ENCODE results near the gene PPP1R1B.

PPP1R1B gene

GRCh38 chr17:39615434-39615833, 11.3 kb upstream of the PPP1R1B start:
- H2AK5ac ChIP-seq (ENCODE audit: low read length, severe bottlenecking) = no peak overlapping the region
- no peak overlapping the region for H3K4me2 ChIP-seq (ENCODE audit: low read length, poor library complexity, severe bottlenecking)
- H2BK15ac ChIP-seq (ENCODE audit: low read depth, poor library complexity, severe bottlenecking) = no peak overlapping the region

GRCh38 chr17:39617100-39617445, 9.7 kb upstream of the PPP1R1B start:
- Histone ChIP-seq H2BK5ac (ENCODE audit: low read depth, low read length, poor library complexity, severe bottlenecking) (no peak overlapping the region), H2AK5ac (ENCODE audit: low read length, severe bottlenecking) (no peak overlapping the region), H3K27me3 (ENCODE audit: control insufficient read depth in 1 of 2, insufficient read depth in 1 of 2, low read length in 2 of 2) (peaks cover 64 to 76% of the 10 kb centered on the region in 2 experiments), H4K8ac (ENCODE audit: low read length) (no peak overlapping the region), H3K14ac (ENCODE audit: low read length in 2 of 2) (no peak overlapping the region), H3K79me1 (replicated peaks; ENCODE audit: low read length, poor library complexity, severe bottlenecking) (no peaks in the 10 kb centered on the region), H3K18ac (ENCODE audit: low read depth in 1 of 2, low read length in 2 of 2) (no peak overlapping the region), H2AFZ (ENCODE audit: low read depth, low read length) (no peak overlapping the region), H3K36me3 (ENCODE audit: control insufficient read depth in 1 of 2, insufficient read depth in 2 of 2, low read depth in 1 of 2, low read length in 2 of 2) (no peaks in the 10 kb centered on the region), H3K9me3 (ENCODE audit: control insufficient read depth, low read length) (no peaks in the 10 kb centered on the region), H2BK15ac (ENCODE audit: low read depth, poor library complexity, severe bottlenecking) (no peak overlapping the region), H3K4ac (ENCODE audit: low read depth in 1 of 2, low read length in 2 of 2) (no peak overlapping the region), H3K4me2 (ENCODE audit: low read length, poor library complexity, severe bottlenecking) (no peak overlapping the region), H4K91ac (ENCODE audit: low read length) (no peak overlapping the region), H2BK120ac (ENCODE audit: low read depth, low read length) (no peak overlapping the region), H3K23ac (ENCODE audit: low read length in 2 of 2) (no peak overlapping the region), H3K27ac (ENCODE audit: low read length, poor library complexity, severe bottlenecking) (no peak overlapping the region), H3K4me3 (ENCODE audit: insufficient read depth in 1 of 2, low read depth in 1 of 2, low read length in 2 of 2) (no peak overlapping the region), H3K4me1 (ENCODE audit: control insufficient read depth, insufficient read depth, low read depth, low read length) (peaks cover 13% of the 10 kb centered on the region), H3K9ac (ENCODE audit: low read length) (no peak overlapping the region), H2BK12ac (ENCODE audit: low read length in 2 of 2) (no peak overlapping the region)
- WGBS = 76% methylated on average over 3 of the region's 3 CpGs
- DNase-seq = no peak

More at GRCh38 chr17:39615434-39615833, 11.3 kb upstream of the PPP1R1B start:
- Histone ChIP-seq H3K27me3 (ENCODE audit: control insufficient read depth in 1 of 2, insufficient read depth in 1 of 2, low read length in 2 of 2) (peaks cover 69 to 76% of the 10 kb centered on the region in 2 experiments), H3K4me3 (ENCODE audit: insufficient read depth in 1 of 2, low read depth in 1 of 2, low read length in 2 of 2) (no peak overlapping the region), H3K9ac (ENCODE audit: low read length) (no peak overlapping the region), H4K91ac (ENCODE audit: low read length) (no peak overlapping the region), H2BK5ac (ENCODE audit: low read depth, low read length, poor library complexity, severe bottlenecking) (no peak overlapping the region), H3K14ac (ENCODE audit: low read length in 2 of 2) (no peak overlapping the region), H4K8ac (ENCODE audit: low read length) (no peak overlapping the region), H3K9me3 (ENCODE audit: control insufficient read depth, low read length) (no peaks in the 10 kb centered on the region), H2AFZ (ENCODE audit: low read depth, low read length) (no peak overlapping the region), H2BK120ac (ENCODE audit: low read depth, low read length) (no peak overlapping the region), H3K4me1 (ENCODE audit: control insufficient read depth, insufficient read depth, low read depth, low read length) (peaks cover 7% of the 10 kb centered on the region), H3K79me1 (replicated peaks; ENCODE audit: low read length, poor library complexity, severe bottlenecking) (no peaks in the 10 kb centered on the region), H3K23ac (ENCODE audit: low read length in 2 of 2) (no peak overlapping the region), H3K36me3 (ENCODE audit: control insufficient read depth in 1 of 2, insufficient read depth in 2 of 2, low read depth in 1 of 2, low read length in 2 of 2) (no peaks in the 10 kb centered on the region), H3K27ac (ENCODE audit: low read length, poor library complexity, severe bottlenecking) (no peak overlapping the region), H3K4ac (ENCODE audit: low read depth in 1 of 2, low read length in 2 of 2) (no peak overlapping the region), H2BK12ac (ENCODE audit: low read length in 2 of 2) (no peak overlapping the region), H3K18ac (ENCODE audit: low read depth in 1 of 2, low read length in 2 of 2) (no peak overlapping the region)
- 59% methylated on average over 6 of the region's 6 CpGs for WGBS
- DNase-seq = no peak

- peak overlapping the region; percentile 62 for H4K8ac ChIP-seq (ENCODE audit: low read length)
- peak overlapping the region; percentile 75 for H3K9ac ChIP-seq (ENCODE audit: low read length)
- H2BK12ac ChIP-seq (ENCODE audit: low read length in 2 of 2) = peak overlapping the region in 1 of 2 experiments; percentile 34
- H4K91ac ChIP-seq (ENCODE audit: low read length) = no peak overlapping the region
- peak overlapping the region; percentile 93 for H2BK15ac ChIP-seq (ENCODE audit: low read depth, poor library complexity, severe bottlenecking)
- H3K79me1 ChIP-seq (replicated peaks; ENCODE audit: low read length, poor library complexity, severe bottlenecking) = no peaks in the 10 kb centered on the region
- H2AFZ ChIP-seq (ENCODE audit: low read depth, low read length) = no peak overlapping the region
- under 1% methylated on average over 61 of the region's 79 CpGs for WGBS
- peaks cover 15% of the 10 kb centered on the region for H3K4me1 ChIP-seq (ENCODE audit: control insufficient read depth, insufficient read depth, low read depth, low read length)
- H3K27me3 ChIP-seq (ENCODE audit: control insufficient read depth in 1 of 2, insufficient read depth in 1 of 2, low read length in 2 of 2) = peaks cover 58 to 73% of the 10 kb centered on the region in 2 experiments
- no peak overlapping the region for H3K14ac ChIP-seq (ENCODE audit: low read length in 2 of 2)
- no peak overlapping the region for H3K23ac ChIP-seq (ENCODE audit: low read length in 2 of 2)
- no peak overlapping the region for H3K27ac ChIP-seq (ENCODE audit: low read length, poor library complexity, severe bottlenecking)
- no peak overlapping the region for H2BK5ac ChIP-seq (ENCODE audit: low read depth, low read length, poor library complexity, severe bottlenecking)
- no peaks in the 10 kb centered on the region for H3K36me3 ChIP-seq (ENCODE audit: control insufficient read depth in 1 of 2, insufficient read depth in 2 of 2, low read depth in 1 of 2, low read length in 2 of 2)
- H3K4me2 ChIP-seq (ENCODE audit: low read length, poor library complexity, severe bottlenecking) = peak overlapping the region; percentile 92
- no peaks in the 10 kb centered on the region for H3K9me3 ChIP-seq (ENCODE audit: control insufficient read depth, low read length)
- peak overlapping the region in 1 of 2 experiments; percentile 68 for H3K18ac ChIP-seq (ENCODE audit: low read depth in 1 of 2, low read length in 2 of 2)
- DNase-seq = no peak
- H3K4me3 ChIP-seq (ENCODE audit: insufficient read depth in 1 of 2, low read depth in 1 of 2, low read length in 2 of 2) = peak overlapping the region; percentile 62 to 81
- H2BK120ac ChIP-seq (ENCODE audit: low read depth, low read length) = peak overlapping the region; percentile 78
- no peak overlapping the region for H2AK5ac ChIP-seq (ENCODE audit: low read length, severe bottlenecking)
- H3K4ac ChIP-seq (ENCODE audit: low read depth in 1 of 2, low read length in 2 of 2) = peak overlapping the region in 1 of 2 experiments; percentile 13
Observed at GRCh38 chr17:39617446-39618245, 9.1 kb upstream of the PPP1R1B start.

- Histone ChIP-seq H2BK5ac (ENCODE audit: low read depth, low read length, poor library complexity, severe bottlenecking) (no peak overlapping the region), H4K8ac (ENCODE audit: low read length) (peak overlapping the region; percentile 29), H3K27ac (ENCODE audit: low read length, poor library complexity, severe bottlenecking) (no peak overlapping the region), H3K4me1 (ENCODE audit: control insufficient read depth, insufficient read depth, low read depth, low read length) (peaks cover 15% of the 10 kb centered on the region), H2BK120ac (ENCODE audit: low read depth, low read length) (peak overlapping the region; percentile 78), H3K18ac (ENCODE audit: low read depth in 1 of 2, low read length in 2 of 2) (peak overlapping the region in 1 of 2 experiments; percentile 68), H2BK12ac (ENCODE audit: low read length in 2 of 2) (peak overlapping the region; percentile 7 to 34), H2AFZ (ENCODE audit: low read depth, low read length) (no peak overlapping the region), H3K4me2 (ENCODE audit: low read length, poor library complexity, severe bottlenecking) (peak overlapping the region; percentile 92), H3K79me1 (replicated peaks; ENCODE audit: low read length, poor library complexity, severe bottlenecking) (no peaks in the 10 kb centered on the region), H3K36me3 (ENCODE audit: control insufficient read depth in 1 of 2, insufficient read depth in 2 of 2, low read depth in 1 of 2, low read length in 2 of 2) (no peaks in the 10 kb centered on the region), H2BK15ac (ENCODE audit: low read depth, poor library complexity, severe bottlenecking) (peak overlapping the region; percentile 71), H3K27me3 (ENCODE audit: control insufficient read depth in 1 of 2, insufficient read depth in 1 of 2, low read length in 2 of 2) (peaks cover 51 to 66% of the 10 kb centered on the region in 2 experiments), H3K4me3 (ENCODE audit: insufficient read depth in 1 of 2, low read depth in 1 of 2, low read length in 2 of 2) (peak overlapping the region; percentile 62 to 81), H4K91ac (ENCODE audit: low read length) (no peak overlapping the region), H3K9me3 (ENCODE audit: control insufficient read depth, low read length) (no peaks in the 10 kb centered on the region), H3K23ac (ENCODE audit: low read length in 2 of 2) (no peak overlapping the region), H3K9ac (ENCODE audit: low read length) (peak overlapping the region; percentile 75), H3K14ac (ENCODE audit: low read length in 2 of 2) (no peak overlapping the region), H2AK5ac (ENCODE audit: low read length, severe bottlenecking) (peak overlapping the region; percentile 34), H3K4ac (ENCODE audit: low read depth in 1 of 2, low read length in 2 of 2) (peak overlapping the region in 1 of 2 experiments; percentile 52)
- DNase-seq = peak; percentile 26
- 2% methylated on average over 31 of the region's 33 CpGs for WGBS
Observed at GRCh38 chr17:39618246-39618913, 8.4 kb upstream of the PPP1R1B start.
